ENCODE measurements around the gene CPA5.

GRCh38 chr7:130410868-130411541 is 66.4 kb downstream of the CPA5 start:
- TF ChIP-seq GMEB1 (CRISPR knock-in tag; IDR thresholded peaks at IDR 0.05): no peak
- TF ChIP-seq ZNF239 (CRISPR knock-in tag; IDR thresholded peaks at IDR 0.05): no peak
- no peak for TF ChIP-seq POLR2AphosphoS5 (IDR thresholded peaks at IDR 0.05; ENCODE audit: control insufficient read depth, insufficient read depth, low read depth, low read length)
- TF ChIP-seq MTA1 (IDR thresholded peaks at IDR 0.05; ENCODE audit: borderline replicate concordance): no peak
- no peak for TF ChIP-seq MAFF (IDR thresholded peaks at IDR 0.05; ENCODE audit: low read length)
- no peak for TF ChIP-seq BRD4 (IDR thresholded peaks at IDR 0.05)

Data from K562 (cell line).